B cell (primary cell): Measurements from ENCODE around the gene HOXD10. TPM values are rescaled to one million over a fixed set of nuclear protein-coding genes. Genes with fewer than 3 reads are reported as not detected.

ENCODE experiments used
- ATAC-seq: fragments of 200-7000 bp; cut with Tn5 transposase; one replicate; pipeline ENCODE4 v1.10.0; 2021; ENCODE audit warnings: low read depth, mild to moderate bottlenecking, moderate number of reproducible peaks, moderate library complexity
- CTCF ChIA-PET: fragments of 350-600 bp; sonication (Branson Sonifier 250); formaldehyde crosslinking; loops from one replicate; lab custom pipeline; 2021; ENCODE audit warnings: antibody characterized with exemption, inconsistent platforms; lab: Charles Lee
- POLR2A ChIA-PET: fragments of 350-600 bp; sonication (Branson Sonifier 250); formaldehyde crosslinking; loops from one replicate; lab custom pipeline; 2021; ENCODE audit warnings: antibody characterized with exemption; lab: Charles Lee
- DNase-seq: peaks from one replicate; pipeline ENCODE4 v3.0.0; 2013
- H2AFZ ChIP-seq: 2 replicates; pipeline ENCODE4 v1.6.1; 2012; ENCODE audit warnings: mild to moderate bottlenecking, low read depth, low read length; ENCODE audit not compliant: insufficient read depth, poor library complexity, severe bottlenecking
- H3K27ac ChIP-seq, 2 donors: 1 replicate in 1 of 2; 2 replicates in 1 of 2; pipeline ENCODE4 v1.5.1; 2012 to 2013; ENCODE audit warnings: low read length in 2 of 2, mild to moderate bottlenecking in 2 of 2, moderate library complexity in 1 of 2
- H3K27me3 ChIP-seq, 4 experiments: fragments of 200-600 bp in 1 of 4; sonication (generic) in 1 of 4; replicated peaks in 1 of 4; 1 replicate in 2 of 4; 2 replicates in 2 of 4; pipeline versions ENCODE4 v1.6.1 to v1.7.0; 2013 to 2016; ENCODE audit warnings: low read length in 3 of 4, mild to moderate bottlenecking in 2 of 4, mixed read lengths in 1 of 4, moderate library complexity in 1 of 4; ENCODE audit not compliant: insufficient read depth in 4 of 4, control insufficient read depth in 3 of 4; ENCODE audit errors: control extremely low read depth in 1 of 4
- H3K36me3 ChIP-seq, 2 experiments: replicated peaks in 1 of 2; 1 replicate in 1 of 2; 2 replicates in 1 of 2; pipeline versions ENCODE4 v1.6.1 to v1.7.1; 2013; ENCODE audit warnings: low read length in 1 of 2; ENCODE audit not compliant: insufficient read depth in 2 of 2, control insufficient read depth in 1 of 2; ENCODE audit errors: control extremely low read depth in 1 of 2, extremely low read depth in 1 of 2
- H3K4me1 ChIP-seq, 2 donors: fragments of 200-600 bp in 1 of 2; sonication (generic) in 1 of 2; 1 replicate in 1 of 2; 2 replicates in 1 of 2; pipeline versions ENCODE4 v1.5.1 to v1.6.1; 2013 to 2017; ENCODE audit warnings: low read length in 2 of 2; ENCODE audit not compliant: control insufficient read depth in 2 of 2, insufficient read depth in 2 of 2
- H3K4me2 ChIP-seq: replicated peaks from 2 replicates; pipeline ENCODE3; 2012; ENCODE audit warnings: mild to moderate bottlenecking, low read depth, low read length; ENCODE audit not compliant: poor library complexity, severe bottlenecking
- H3K4me3 ChIP-seq, 5 experiments: fragments of 200-600 bp in 1 of 5; sonication (generic) in 1 of 5; 1 replicate in 3 of 5; 2 replicates in 2 of 5; pipeline versions ENCODE4 v1.5.1 to v1.7.0; 2011 to 2016; ENCODE audit warnings: low read length in 4 of 5, mild to moderate bottlenecking in 4 of 5, low read depth in 2 of 5, control low read depth in 1 of 5, moderate library complexity in 1 of 5; ENCODE audit not compliant: insufficient read depth in 1 of 5; ENCODE audit errors: control extremely low read depth in 1 of 5, extremely low read depth in 1 of 5
- H3K79me2 ChIP-seq: fragments of 200-600 bp; sonication (generic); one replicate; pipeline ENCODE4 v1.6.0; 2016; ENCODE audit warnings: low read length; ENCODE audit not compliant: control insufficient read depth, insufficient read depth
- H3K9ac ChIP-seq: fragments of 200-600 bp; sonication (generic); 2 replicates; pipeline ENCODE4 v1.6.1; 2017; ENCODE audit warnings: mild to moderate bottlenecking, low read length, moderate library complexity
- H3K9me3 ChIP-seq, 3 donors: one replicate each; pipeline versions ENCODE4 v1.6.1 to v1.7.1; 2013; ENCODE audit warnings: low read length in 2 of 3; ENCODE audit not compliant: control insufficient read depth in 2 of 3, insufficient read depth in 1 of 3; ENCODE audit errors: control extremely low read depth in 1 of 3
- H4K20me1 ChIP-seq: 2 replicates; pipeline ENCODE4 v1.6.0; 2012; ENCODE audit warnings: mild to moderate bottlenecking, low read length; ENCODE audit not compliant: insufficient read depth, control insufficient read depth, poor library complexity, severe bottlenecking
- H3K27ac Mint-ChIP-seq: one replicate; pipeline ENCODE4 v1.8.0; 2021; ENCODE audit warnings: mixed read lengths
- H3K27me3 Mint-ChIP-seq: one replicate; pipeline ENCODE4 v1.8.0; 2021; ENCODE audit warnings: mixed read lengths
- H3K4me1 Mint-ChIP-seq: one replicate; pipeline ENCODE4 v1.8.0; 2021; ENCODE audit warnings: mixed read lengths
- H3K4me3 Mint-ChIP-seq: one replicate; pipeline ENCODE4 v1.8.0; 2021; ENCODE audit warnings: mixed read lengths
- H3K9me3 Mint-ChIP-seq: one replicate; pipeline ENCODE4 v1.8.0; 2022; ENCODE audit warnings: mixed read lengths; ENCODE audit not compliant: insufficient read depth
- EZH2 ChIP-seq: IDR thresholded peaks from 2 replicates; pipeline ENCODE4 v1.6.1; 2012; ENCODE audit warnings: borderline replicate concordance, low read depth, mild to moderate bottlenecking, moderate library complexity, low read length; ENCODE audit not compliant: insufficient read depth, poor library complexity, severe bottlenecking
- WGBS: methylation state at CpG from one replicate; pipeline ENCODE4 v1.1.5; 2013; ENCODE audit warnings: missing lambda C conversion rate; ENCODE audit not compliant: insufficient coverage; 5-methylcytosine and 5-hydroxymethylcytosine counted together
- intact Hi-C: fragments of 100-400 bp; cut with micrococcal nuclease; formaldehyde crosslinking; loops from one replicate; pipeline ENCODE4 v1.10.0; 2022
- polyA plus RNA-seq: library from polyadenylated mRNA; depleted of rRNA; stranded (reverse); fragments of >200 nt; gene quantifications from 2 replicates; pipeline ENCODE4 v1.2.3, GENCODE V29; 2012
- total RNA-seq, 2 donors: library from RNA; stranded (reverse); fragments of 120-200 nt in 1 of 2; gene quantifications; 1 replicate in 1 of 2; 2 replicates in 1 of 2; pipeline versions ENCODE4 v1.2.3 to v1.2.4, GENCODE V29; 2013 to 2022
- TF ChIP-seq, protein P1 (sequence below): fragments of 200-600 bp; IDR thresholded peaks from one replicate; pipeline ENCODE4 v1.8.0; 2022; ENCODE audit warnings: antibody characterized with exemption, mild to moderate bottlenecking

Gene HOXD10
- total and polyA plus RNA-seq, 2 donors (not counting 1 experiment from before 2014, with no cell fraction given) = not detected

DNA sequence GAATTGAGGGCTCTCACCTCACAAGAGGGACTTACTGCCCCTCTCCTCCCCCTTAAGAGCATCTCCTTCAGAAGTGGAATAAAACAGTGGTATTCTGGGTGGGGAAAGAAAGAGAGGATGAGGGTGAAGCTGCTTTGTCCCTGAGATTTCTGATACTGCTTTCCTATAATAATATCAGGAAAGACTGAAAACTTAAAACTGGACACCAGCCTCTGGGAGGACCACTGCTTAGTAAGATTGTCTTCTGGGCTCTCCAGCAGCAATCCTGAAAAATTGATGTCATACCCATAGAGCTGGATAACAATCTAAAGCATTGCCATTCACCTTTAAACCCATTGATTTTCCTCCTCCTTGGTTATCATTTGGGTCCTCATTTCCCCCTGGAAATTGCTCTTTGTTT lies 30.1 kb downstream of the HOXD10 start:
- ChIA-PET POLR2A (no interaction called here), CTCF (interaction anchor here (0.5 to 0.6 kb wide), 2 partner anchors 190 to 492 kb away, joined by 3 read pairs; no protein-coding TSS in a partner anchor)
- Histone ChIP-seq H3K27me3 (peaks cover 0 to 92% (median 60%) of the 10 kb centered on the region in 4 experiments), H3K9ac (no peak overlapping the region), H4K20me1 (no peaks in the 10 kb centered on the region), H3K27ac (no peak overlapping the region), H2AFZ (no peak overlapping the region), H3K4me2 (no peak overlapping the region), H3K9me3 (peaks cover 0 to 19% (median 0%) of the 10 kb centered on the region in 3 donors), H3K36me3 (no peaks in the 10 kb centered on the region), H3K4me3 (no peak overlapping the region), H3K79me2 (no peaks in the 10 kb centered on the region), H3K4me1 (peaks cover 0 to 4% of the 10 kb centered on the region in 2 donors)
- no peak for TF ChIP-seq EZH2
- TF ChIP-seq, protein P1, sequence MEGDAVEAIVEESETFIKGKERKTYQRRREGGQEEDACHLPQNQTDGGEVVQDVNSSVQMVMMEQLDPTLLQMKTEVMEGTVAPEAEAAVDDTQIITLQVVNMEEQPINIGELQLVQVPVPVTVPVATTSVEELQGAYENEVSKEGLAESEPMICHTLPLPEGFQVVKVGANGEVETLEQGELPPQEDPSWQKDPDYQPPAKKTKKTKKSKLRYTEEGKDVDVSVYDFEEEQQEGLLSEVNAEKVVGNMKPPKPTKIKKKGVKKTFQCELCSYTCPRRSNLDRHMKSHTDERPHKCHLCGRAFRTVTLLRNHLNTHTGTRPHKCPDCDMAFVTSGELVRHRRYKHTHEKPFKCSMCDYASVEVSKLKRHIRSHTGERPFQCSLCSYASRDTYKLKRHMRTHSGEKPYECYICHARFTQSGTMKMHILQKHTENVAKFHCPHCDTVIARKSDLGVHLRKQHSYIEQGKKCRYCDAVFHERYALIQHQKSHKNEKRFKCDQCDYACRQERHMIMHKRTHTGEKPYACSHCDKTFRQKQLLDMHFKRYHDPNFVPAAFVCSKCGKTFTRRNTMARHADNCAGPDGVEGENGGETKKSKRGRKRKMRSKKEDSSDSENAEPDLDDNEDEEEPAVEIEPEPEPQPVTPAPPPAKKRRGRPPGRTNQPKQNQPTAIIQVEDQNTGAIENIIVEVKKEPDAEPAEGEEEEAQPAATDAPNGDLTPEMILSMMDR = no peak
- Mint-ChIP-seq H3K27ac (no peak overlapping the region), H3K4me1 (no peaks in the 10 kb centered on the region), H3K27me3 (peaks cover 79% of the 10 kb centered on the region), H3K9me3 (no peaks in the 10 kb centered on the region), H3K4me3 (no peak overlapping the region)
- DNase-seq (peak; percentile 1), ATAC-seq (no peak)
- intact Hi-C loops = no loop called here

DNA sequence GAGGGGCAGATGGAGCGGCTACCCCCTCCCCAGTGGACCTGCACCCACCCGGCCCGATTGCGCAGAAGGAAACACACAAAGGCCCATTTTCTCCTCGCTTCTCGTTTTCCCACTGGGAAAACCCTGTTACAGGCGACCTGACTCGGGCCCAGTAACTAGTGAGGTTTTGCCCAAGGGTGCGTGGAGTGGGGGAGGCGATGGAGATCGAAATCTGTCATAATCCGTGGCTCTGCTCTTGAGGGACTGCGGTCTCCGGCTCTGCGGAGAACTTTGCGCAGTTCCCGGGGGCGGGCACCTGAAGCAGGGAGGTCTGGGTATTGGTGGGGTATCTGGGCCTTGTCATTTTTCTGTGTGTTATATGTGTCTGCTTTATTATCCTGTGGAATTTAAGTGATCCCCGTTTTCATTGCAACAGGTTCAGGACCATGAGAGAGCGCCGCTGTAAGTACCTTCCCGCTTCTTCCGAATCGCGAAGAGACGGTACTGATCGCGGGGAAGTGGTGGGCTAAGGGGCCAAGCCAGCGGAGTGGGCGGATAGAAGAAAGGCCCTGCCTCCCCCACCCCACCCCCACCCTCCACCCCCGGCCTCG lies 30.7 kb downstream of the HOXD10 start:
- TF ChIP-seq, protein P1 = no peak
- no peak for TF ChIP-seq EZH2
- peak; percentile 2 for DNase-seq
- H3K36me3 ChIP-seq = no peaks in the 10 kb centered on the region
- H3K27me3 ChIP-seq = peaks cover 0 to 91% (median 58%) of the 10 kb centered on the region in 4 experiments
- intact Hi-C loops = no loop called here
- ChIA-PET POLR2A (no interaction called here), CTCF (interaction anchor here (0.5 to 0.6 kb wide), 2 partner anchors 191 to 491 kb away, joined by 3 read pairs; no protein-coding TSS in a partner anchor)
- H3K79me2 ChIP-seq = no peaks in the 10 kb centered on the region
- no peak overlapping the region for H2AFZ ChIP-seq
- Mint-ChIP-seq H3K9me3 (no peaks in the 10 kb centered on the region), H3K4me3 (no peak overlapping the region), H3K4me1 (no peaks in the 10 kb centered on the region), H3K27me3 (peaks cover 74% of the 10 kb centered on the region), H3K27ac (no peak overlapping the region)
- H3K4me1 ChIP-seq = peaks cover 0 to 4% of the 10 kb centered on the region in 2 donors
- H3K9ac ChIP-seq = no peak overlapping the region
- H3K27ac ChIP-seq = no peak overlapping the region
- no peaks in the 10 kb centered on the region for H4K20me1 ChIP-seq
- ATAC-seq = no peak
- H3K9me3 ChIP-seq = peaks cover 0 to 22% (median 0%) of the 10 kb centered on the region in 3 donors
- no peak overlapping the region for H3K4me3 ChIP-seq
- 24% methylated on average over 17 of the region's 32 CpGs for WGBS
- H3K4me2 ChIP-seq = no peak overlapping the region
